ENCODE data around the gene HK1. TPM values are rescaled to one million over a fixed set of nuclear protein-coding genes. Genes with fewer than 3 reads are reported as not detected.
"Not testable (repeated sequence)": the region's sequence is repeated elsewhere in the genome, so short reads cannot be mapped to it uniquely, and the experiment has no call there.

HK1 gene
- total RNA-seq, 1 experiment from 2014 or later = 28.9 TPM

- DNase-seq (ENCODE audit: low read depth) = no peak
Measured at GRCh38 chr10:69254877-69255276, 23.4 kb upstream of the HK1 start.

GRCh38 chr10:69259547-69260243 lies 18.6 kb upstream of the HK1 start:
- no peak for DNase-seq (ENCODE audit: low read depth)

- no peak for DNase-seq (ENCODE audit: low read depth)
Measured at GRCh38 chr10:69261184-69261583, 17.1 kb upstream of the HK1 start.

- no peak for DNase-seq (ENCODE audit: low read depth)
Measured at GRCh38 chr10:69262292-69262751, 16.0 kb upstream of the HK1 start.

- DNase-seq (ENCODE audit: low read depth) = no peak
Measured at GRCh38 chr10:69265521-69265920, 12.8 kb upstream of the HK1 start.

GRCh38 chr10:69268761-69269416 lies 9.4 kb upstream of the HK1 start:
- DNase-seq (ENCODE audit: low read depth) = no peak

- DNase-seq (ENCODE audit: low read depth) = no peak
Measured at GRCh38 chr10:69269761-69270160, 8.5 kb upstream of the HK1 start.

- DNase-seq (ENCODE audit: low read depth) = no peak
Measured at GRCh38 chr10:69270990-69271389, 7.3 kb upstream of the HK1 start.

GRCh38 chr10:69272624-69273023 lies 5.7 kb upstream of the HK1 start:
- DNase-seq (ENCODE audit: low read depth) = no peak

- no peak for DNase-seq (ENCODE audit: low read depth)
Measured at GRCh38 chr10:69275444-69275843, 2.9 kb upstream of the HK1 start.

GRCh38 chr10:69276503-69276902 lies 1.8 kb upstream of the HK1 start:
- DNase-seq (ENCODE audit: low read depth) = no peak

- no peak for DNase-seq (ENCODE audit: low read depth)
Measured at GRCh38 chr10:69279110-69279509, 814 bp downstream of the HK1 start.

GRCh38 chr10:69281507-69282413 lies 3.5 kb downstream of the HK1 start:
- no peak for DNase-seq (ENCODE audit: low read depth)

- not testable (repeated sequence) for DNase-seq (ENCODE audit: low read depth)
Measured at GRCh38 chr10:69284402-69284801, 6.1 kb downstream of the HK1 start.

- no peak for DNase-seq (ENCODE audit: low read depth)
Measured at GRCh38 chr10:69285699-69286098, 7.4 kb downstream of the HK1 start.

- no peak for DNase-seq (ENCODE audit: low read depth)
Measured at GRCh38 chr10:69287181-69287580, 8.9 kb downstream of the HK1 start.

- DNase-seq (ENCODE audit: low read depth) = no peak
Measured at GRCh38 chr10:69290993-69291392, 12.7 kb downstream of the HK1 start.

GRCh38 chr10:69292459-69292858 lies 14.2 kb downstream of the HK1 start:
- DNase-seq (ENCODE audit: low read depth) = no peak

GRCh38 chr10:69295027-69295636 lies 16.8 kb downstream of the HK1 start:
- DNase-seq (ENCODE audit: low read depth) = no peak

- peak; percentile 43 for DNase-seq (ENCODE audit: low read depth)
Measured at GRCh38 chr10:69303632-69304051, 25.3 kb downstream of the HK1 start.

GRCh38 chr10:69306421-69306820 lies 28.1 kb downstream of the HK1 start:
- DNase-seq (ENCODE audit: low read depth) = no peak

- DNase-seq (ENCODE audit: low read depth) = no peak
Measured at GRCh38 chr10:69307434-69307833, 29.1 kb downstream of the HK1 start.
